Dermis lymphatic vessel endothelial cell (primary cell): Measurements from ENCODE around the gene GNAZ. TPM values are rescaled to one million over a fixed set of nuclear protein-coding genes. Genes with fewer than 3 reads are reported as not detected.

Experiments
- total RNA-seq: library from RNA; depleted of rRNA; stranded (reverse); fragments of >200 nt; gene quantifications from 2 replicates; pipeline ENCODE4 v1.2.1, GENCODE V29; 2014

The GNAZ gene
- 0.22 and 0.52 TPM in 2 replicates for total RNA-seq

DNA sequence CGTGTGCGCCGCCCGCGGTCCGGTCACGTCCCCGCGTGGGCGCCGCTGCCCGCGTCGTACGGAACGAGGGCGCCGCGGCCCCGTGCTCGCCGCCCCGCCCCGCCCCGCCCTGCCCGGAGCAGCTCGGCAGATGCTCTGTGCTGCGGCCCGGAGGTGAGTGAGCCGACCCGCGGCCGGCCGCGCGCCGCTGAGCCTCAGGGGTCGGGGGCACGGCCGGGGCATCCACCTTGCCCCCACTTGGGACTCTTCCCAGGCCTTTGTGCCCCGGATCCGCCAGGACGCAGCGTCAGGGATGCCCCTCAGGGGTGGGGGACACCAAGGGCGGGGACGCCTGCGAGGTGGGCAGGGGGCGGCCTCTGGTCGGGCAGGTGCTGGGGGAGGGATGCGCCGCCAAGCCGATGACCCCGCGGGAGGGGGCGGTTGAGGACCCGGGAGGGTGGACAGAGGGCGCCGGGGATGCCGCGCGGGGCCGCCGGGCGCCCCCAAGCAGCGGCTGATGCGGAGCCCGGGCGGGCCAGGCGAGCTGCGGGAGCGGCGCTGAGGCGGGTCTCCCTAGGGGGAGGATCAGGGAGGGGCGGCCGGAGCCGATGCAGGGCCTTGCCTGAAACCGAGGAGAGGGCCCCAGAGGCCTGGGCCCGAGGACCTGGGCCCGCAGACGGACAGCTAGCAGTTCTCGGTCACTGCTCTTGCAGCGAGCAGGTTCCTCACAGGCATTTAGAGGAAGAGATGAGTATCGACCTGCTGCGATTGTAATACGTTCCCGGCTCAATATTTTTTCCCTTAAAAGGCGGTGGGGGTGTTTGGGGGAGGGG, at the start of gene GNAZ:
Gene GNAZ, plus strand, starts transcription at position 102 of the 812 bp plus-strand sequence. CDS start 25,177 bp downstream, outside the sequence.

DNA sequence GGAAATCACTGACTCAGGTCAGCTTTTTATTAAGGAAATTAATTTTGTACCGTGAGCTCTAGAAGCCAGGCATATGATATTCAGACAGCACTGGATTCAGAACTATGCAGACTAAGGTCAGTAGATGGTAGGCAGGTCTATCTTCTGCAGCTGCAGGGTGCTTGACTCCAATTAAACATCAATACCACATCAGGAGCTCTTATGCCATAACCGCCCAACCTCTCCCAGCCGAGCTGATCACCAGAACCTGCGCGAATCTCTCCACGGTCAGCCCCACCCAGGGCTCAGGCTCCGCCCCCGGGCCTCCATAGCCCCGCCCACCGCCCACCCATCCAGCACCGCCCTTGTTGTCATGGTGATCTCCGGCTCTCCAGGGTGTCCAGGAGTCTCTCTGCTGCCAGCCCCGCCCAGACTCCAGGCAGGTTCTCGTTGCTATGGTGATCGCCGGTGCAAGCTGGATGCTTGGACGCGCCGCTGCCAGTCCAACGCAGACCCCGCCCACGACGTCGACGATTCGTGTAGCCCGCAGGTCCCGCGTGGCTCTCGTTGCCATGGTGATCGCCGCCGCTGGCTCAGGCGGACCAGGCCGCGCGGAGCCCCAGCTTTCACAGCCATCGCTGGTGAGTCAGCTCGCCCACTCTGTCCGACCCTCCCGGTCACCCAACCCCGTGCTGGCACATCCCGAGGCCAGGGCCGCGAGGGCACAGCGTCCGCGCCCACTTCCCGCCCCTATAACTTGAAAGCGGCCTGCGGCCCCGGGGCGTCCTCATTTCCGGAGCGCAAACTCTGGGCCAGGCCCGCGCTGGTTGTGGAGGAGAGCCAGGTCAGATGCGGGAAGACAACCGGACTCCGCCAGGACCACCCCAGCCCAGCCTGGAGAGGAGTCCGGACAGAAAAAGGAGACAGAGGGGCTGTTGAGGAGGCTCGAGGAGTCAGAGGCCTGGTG, 74.9 kb downstream of the GNAZ start, which contains the start of gene RAB36:
Gene RAB36, plus strand, starts transcription at position 546 of the 946 bp plus-strand sequence. CDS start 1,140 bp downstream, outside the sequence.

Other genes with a start within 250 kb of the GNAZ start
- gene IGLL5, start 182.7 kb upstream of the GNAZ start, total RNA-seq, result not detected in 2 replicates
- 0.09 TPM in 1 of 2 replicates, not detected in the other for gene RSPH14, start 71.5 kb downstream of the GNAZ start, total RNA-seq
- 0.43 and 1.0 TPM in 2 replicates for gene RAB36, start 75.0 kb downstream of the GNAZ start, total RNA-seq
- gene BCR, start 110.0 kb downstream of the GNAZ start, total RNA-seq, result 162 and 168 TPM in 2 replicates